K562 (cell line): ENCODE measurements around the gene VTCN1. TPM values are rescaled to one million over a fixed set of nuclear protein-coding genes. Genes with fewer than 3 reads are reported as not detected.

ENCODE experiments used
- ATAC-seq: fragments of 200-7000 bp; cut with Tn5 transposase; 3 replicates; pipeline ENCODE4 v1.9.1; 2020; ENCODE audit warnings: moderate library complexity
- BruUV-seq: library from RNA; stranded (reverse); fragments of 400-500 nt; replicated peaks from 2 replicates; lab custom pipeline; 2021; lab: Mats Ljungman, UMichigan
- CTCF ChIA-PET: fragments of 300-600 bp; formaldehyde crosslinking; extraction: SDS; loops from one replicate; lab custom pipeline; 2021; ENCODE audit warnings: low intra/inter-chr PET ratio; lab: Yijun Ruan, JAX
- POLR2A ChIA-PET: fragments of 300-600, 350-650 bp; sonication (Branson Sonifier 250); formaldehyde crosslinking; extraction: SDS; loops from one replicate; lab custom pipeline; 2021; ENCODE audit warnings: antibody characterized with exemption, inconsistent platforms; lab: Yijun Ruan, JAX
- DNase-seq, 4 experiments: peaks; one replicate each; pipeline versions ENCODE4 v3.0.0 to v3.0.0-alpha.2; 2011 to 2018; ENCODE audit warnings: low spot score in 3 of 4, mixed read lengths in 3 of 4; ENCODE audit errors: extremely low read depth in 1 of 4
- FAIRE-seq: peaks from 2 replicates; lab custom pipeline; 2011; peaks lifted over from hg19 to GRCh38; lab: Jason Lieb, UNC
- H2AFZ ChIP-seq: 2 replicates; pipeline ENCODE4 v1.6.0; 2011; ENCODE audit warnings: low read depth, low read length, control low read depth, inconsistent platforms
- H3K27ac ChIP-seq: fragments of 200-600 bp; 3 replicates; pipeline ENCODE4 v1.8.0; 2011; ENCODE audit warnings: low read depth, mild to moderate bottlenecking, control low read depth, inconsistent platforms, low read length, moderate library complexity, mixed read lengths; ENCODE audit errors: extremely low read depth
- H3K27me3 ChIP-seq, 2 experiments: fragments of 300-600 bp in 1 of 2; 2 replicates in 1 of 2; 3 replicates in 1 of 2; pipeline versions ENCODE4 v1.6.0 to v1.8.0; 2011; ENCODE audit warnings: inconsistent platforms in 2 of 2, low read length in 2 of 2, mild to moderate bottlenecking in 1 of 2, mixed read lengths in 1 of 2, moderate library complexity in 1 of 2; ENCODE audit not compliant: control insufficient read depth in 2 of 2, insufficient read depth in 2 of 2
- H3K36me3 ChIP-seq: fragments of 300-600 bp; 3 replicates; pipeline ENCODE4 v1.8.0; 2011; ENCODE audit warnings: mild to moderate bottlenecking, low read length, inconsistent platforms; ENCODE audit not compliant: control insufficient read depth, insufficient read depth
- H3K4me1 ChIP-seq, 2 experiments: fragments of 200-600 bp in 1 of 2; replicated peaks in 1 of 2; 2 replicates in 1 of 2; 3 replicates in 1 of 2; pipeline versions ENCODE4 v1.5.1 to v1.8.0; 2011; ENCODE audit warnings: inconsistent platforms in 2 of 2, low read length in 2 of 2, mild to moderate bottlenecking in 1 of 2, mixed read lengths in 1 of 2, moderate library complexity in 1 of 2; ENCODE audit not compliant: control insufficient read depth in 2 of 2, insufficient read depth in 2 of 2
- H3K4me2 ChIP-seq: 2 replicates; pipeline ENCODE4 v1.6.1; 2011; ENCODE audit warnings: low read length, control low read depth, inconsistent platforms, mixed read lengths; ENCODE audit not compliant: insufficient read depth
- H3K4me3 ChIP-seq: fragments of 200-600 bp; sonication (generic), shearing (Covaris generic); 2 replicates; pipeline ENCODE4 v1.5.1; 2016; ENCODE audit warnings: control low read depth, inconsistent platforms
- H3K79me2 ChIP-seq: fragments of 200-600 bp; 3 replicates; pipeline ENCODE4 v1.8.0; 2011; ENCODE audit warnings: low read length, inconsistent platforms; ENCODE audit not compliant: control insufficient read depth, insufficient read depth
- H3K9ac ChIP-seq, 2 experiments: 2 replicates each; pipeline versions ENCODE4 v1.6.0 to v1.6.1; 2011; ENCODE audit warnings: low read depth in 2 of 2, low read length in 2 of 2, control low read depth in 1 of 2, inconsistent platforms in 1 of 2, mild to moderate bottlenecking in 1 of 2, mixed read lengths in 1 of 2; ENCODE audit not compliant: insufficient read depth in 1 of 2
- H3K9me1 ChIP-seq: one replicate; pipeline ENCODE4 v1.6.0; 2011; ENCODE audit warnings: inconsistent platforms, mild to moderate bottlenecking, low read length, moderate library complexity; ENCODE audit not compliant: control insufficient read depth, insufficient read depth
- H3K9me3 ChIP-seq: replicated peaks from 2 replicates; pipeline ENCODE4 v1.5.1; 2011; ENCODE audit warnings: low read depth, low read length, inconsistent platforms; ENCODE audit not compliant: control insufficient read depth, insufficient read depth
- H4K20me1 ChIP-seq: replicated peaks from 2 replicates; pipeline ENCODE4 v1.6.1; 2011; ENCODE audit warnings: low read length, inconsistent platforms, mixed read lengths; ENCODE audit not compliant: control insufficient read depth, insufficient read depth
- CBX8 ChIP-seq: fragments of 200-600 bp; sonication (generic); IDR thresholded peaks from 2 replicates; pipeline ENCODE4 v1.6.1; 2012; ENCODE audit warnings: borderline replicate concordance, mixed run types, low read depth, mild to moderate bottlenecking, moderate library complexity, mixed read lengths, low read length, control low read depth, inconsistent platforms; ENCODE audit not compliant: poor library complexity, severe bottlenecking; ENCODE audit errors: extremely low read depth
- CEBPB ChIP-seq: fragments of 450-650 bp; IDR thresholded peaks from 2 replicates; pipeline ENCODE4 v1.6.1; 2016; ENCODE audit warnings: missing genetic modification characterization, missing compliant biosample characterization
- NCOA2 ChIP-seq, 2 experiments: fragments of 450-650 bp; IDR thresholded peaks; 2 replicates each; pipeline ENCODE4 v1.6.1; 2018; ENCODE audit warnings: mild to moderate bottlenecking in 2 of 2, moderate library complexity in 1 of 2; ENCODE audit not compliant: partially characterized antibody in 2 of 2
- TAF1 ChIP-seq: IDR thresholded peaks from 2 replicates; pipeline ENCODE4 v1.6.1; 2011; ENCODE audit warnings: mild to moderate bottlenecking, low read length, moderate library complexity; ENCODE audit not compliant: insufficient read depth, control insufficient read depth, severe bottlenecking; ENCODE audit errors: extremely low read depth
- ZKSCAN1 ChIP-seq: fragments of 150-350 bp; IDR thresholded peaks from 2 replicates; pipeline ENCODE4 v1.6.1; 2016; ENCODE audit warnings: low read depth, low read length
- ZNF717 ChIP-seq: fragments of 250-450 bp; sonication (Bioruptor Pico); IDR thresholded peaks from 2 replicates; pipeline ENCODE4 v1.5.0; 2021
- WGBS: fragments of 100-300 bp; shearing (Covaris generic); methylation state at CpG from one replicate; pipeline ENCODE4 v1.1.6; 2016; ENCODE audit warnings: low coverage, mixed read lengths; ENCODE audit not compliant: insufficient coverage; ENCODE audit errors: missing lambda C conversion rate; 5-methylcytosine and 5-hydroxymethylcytosine counted together
- in situ Hi-C: fragments of 300-500 bp; cut with MboI; formaldehyde crosslinking; loops from 4 replicates; pipeline ENCODE4 v1.15.0; 2018; ENCODE audit warnings: inconsistent platforms, mixed read lengths
- intact Hi-C: fragments of 100-400 bp; cut with micrococcal nuclease; formaldehyde crosslinking; loops from 2 replicates; pipeline ENCODE4 v1.14.2; 2022
- polyA plus RNA-seq, 8 experiments: library from polyadenylated mRNA; depleted of rRNA in 4 of 8; stranded (reverse) in 5 of 8; unstranded in 3 of 8; fragments of >200 nt; fragmentation: Nextera tagmentation in 2 of 8; fragmentation: Illumina TruSeq in 1 of 8; extraction: Ambion mirVana in 2 of 8; extraction: Trizol in 1 of 8; gene quantifications; 2 replicates each; pipeline versions ENCODE4 v1.2.1 to v1.2.3, GENCODE V29; 2011 to 2014; ENCODE audit warnings: inconsistent platforms in 1 of 8, missing spikeins in 1 of 8
- total RNA-seq, 7 experiments: library from RNA; depleted of rRNA in 6 of 7; stranded (reverse); fragments of >200 nt in 6 of 7; fragmentation: Illumina TruSeq in 2 of 7; extraction: Trizol in 2 of 7; gene quantifications; 2 replicates each; pipeline versions ENCODE4 v1.2.1 to v1.2.3, GENCODE V29; 2011 to 2021; ENCODE audit warnings: low replicate concordance in 1 of 7

VTCN1 gene
- total and polyA plus RNA-seq, 9 of the 15 experiments (the other 6 are each of a cell fraction or from before 2014, with no cell fraction given) = not detected

- TF ChIP-seq CBX8 (no peak), TAF1 (no peak), NCOA2 (IDR thresholded peaks at IDR 0.05; ENCODE audit: partially characterized antibody in 2 of 2) (no peak), ZNF717 (CRISPR knock-in tag) (no peak)
Observed at GRCh38 chr1:117244306-117244705, 33.6 kb upstream of the VTCN1 start (continued).

- H4K20me1 ChIP-seq = no peaks in the 10 kb centered on the region
- POLR2A ChIA-PET = interaction anchor here (0.6 to 1.0 kb wide), 3 partner anchors 19 to 64 kb away, joined by 3 read pairs; no protein-coding TSS in a partner anchor
- no peaks in the 10 kb centered on the region for H3K4me1 ChIP-seq
- in situ Hi-C loops = no loop called here
- no TSS peak for BruUV-seq
- 3% methylated on average over 3 of the region's 3 CpGs for WGBS
- ATAC-seq = no peak
- TF ChIP-seq CEBPB = no peak
- TF ChIP-seq ZKSCAN1 = 0 out of 2 replicates have a peak, but pooled peaks have one; percentile 12
- DNase-seq = no peak
- intact Hi-C loops = no loop called here
- no peak overlapping the region for H3K4me2 ChIP-seq
- no peaks in the 10 kb centered on the region for H3K9me3 ChIP-seq
- no peak overlapping the region for H3K4me3 ChIP-seq
- H3K79me2 ChIP-seq = no peaks in the 10 kb centered on the region
- FAIRE-seq = no peak
- H2AFZ ChIP-seq = no peak overlapping the region
- no peak overlapping the region for H3K9ac ChIP-seq
- no peaks in the 10 kb centered on the region for H3K36me3 ChIP-seq
- H3K27me3 ChIP-seq = peaks cover 13 to 20% of the 10 kb centered on the region in 2 experiments
- no peaks in the 10 kb centered on the region for H3K9me1 ChIP-seq
- H3K27ac ChIP-seq = no peak overlapping the region
- CTCF ChIA-PET = no interaction called here
Observed at GRCh38 chr1:117241512-117241911, 30.8 kb upstream of the VTCN1 start.
